ENCODE measurements around the gene TMPRSS15.

Gene TMPRSS15

GRCh38 chr21:18252256-18252655, 151.3 kb downstream of the TMPRSS15 start:
- Histone ChIP-seq H3K9me3 (ENCODE audit: insufficient read depth, low read length) (no peaks in the 10 kb centered on the region), H3K27ac (ENCODE audit: low read length) (no peak overlapping the region), H3K9ac (ENCODE audit: low read length) (no peak overlapping the region), H4K20me1 (ENCODE audit: insufficient read depth, low read length) (no peaks in the 10 kb centered on the region), H3K4me3 (ENCODE audit: low read length) (no peak overlapping the region), H3K79me2 (ENCODE audit: low read length) (no peaks in the 10 kb centered on the region), H3K4me1 (ENCODE audit: low read length) (no peaks in the 10 kb centered on the region), H3K4me2 (ENCODE audit: low read length) (no peak overlapping the region), H3K36me3 (replicated peaks; ENCODE audit: low read depth, low read length) (no peaks in the 10 kb centered on the region), H3K27me3 (ENCODE audit: low read depth, low read length) (no peaks in the 10 kb centered on the region), H2AFZ (ENCODE audit: low read depth, low read length) (no peak overlapping the region)
- TF ChIP-seq EZH2phosphoT487 (IDR thresholded peaks at IDR 0.05; ENCODE audit: low read depth): no peak
- no peak for TF ChIP-seq CTCF (IDR thresholded peaks at IDR 0.05; ENCODE audit: low read depth, low read length)

GRCh38 chr21:18251065-18251464, 152.5 kb downstream of the TMPRSS15 start:
- H3K27ac ChIP-seq (ENCODE audit: low read length): no peak overlapping the region
- H3K9me3 ChIP-seq (ENCODE audit: insufficient read depth, low read length): no peaks in the 10 kb centered on the region
- no peak overlapping the region for H3K4me2 ChIP-seq (ENCODE audit: low read length)
- H4K20me1 ChIP-seq (ENCODE audit: insufficient read depth, low read length): no peaks in the 10 kb centered on the region
- H2AFZ ChIP-seq (ENCODE audit: low read depth, low read length): no peak overlapping the region
- TF ChIP-seq EZH2phosphoT487 (IDR thresholded peaks at IDR 0.05; ENCODE audit: low read depth) (no peak), CTCF (IDR thresholded peaks at IDR 0.05; ENCODE audit: low read depth, low read length) (no peak)
- no peaks in the 10 kb centered on the region for H3K4me1 ChIP-seq (ENCODE audit: low read length)
- H3K4me3 ChIP-seq (ENCODE audit: low read length): no peak overlapping the region
- no peak overlapping the region for H3K9ac ChIP-seq (ENCODE audit: low read length)
- H3K36me3 ChIP-seq (replicated peaks; ENCODE audit: low read depth, low read length): no peaks in the 10 kb centered on the region
- H3K27me3 ChIP-seq (ENCODE audit: low read depth, low read length): no peaks in the 10 kb centered on the region
- no peaks in the 10 kb centered on the region for H3K79me2 ChIP-seq (ENCODE audit: low read length)

DNA sequence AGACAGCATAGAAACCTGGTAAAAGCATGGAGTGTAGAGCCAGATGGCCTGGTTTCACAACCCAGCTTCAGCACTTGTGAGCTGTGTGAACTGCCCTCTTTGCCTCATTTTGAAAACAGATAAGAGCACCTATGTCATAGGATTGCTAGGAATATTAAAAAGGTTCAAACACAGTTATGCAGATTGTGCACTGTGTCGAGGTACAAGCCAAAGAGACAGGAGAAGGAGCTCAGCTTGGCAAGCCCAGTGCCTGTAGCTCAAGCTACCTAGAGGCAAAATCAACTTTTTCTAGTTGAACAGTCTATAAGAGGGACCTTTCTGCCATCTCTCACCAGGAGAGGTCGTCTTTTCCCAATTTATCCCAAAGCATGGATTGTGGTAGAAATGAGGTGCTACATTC, 153.9 kb downstream of the TMPRSS15 start:
- Histone ChIP-seq H3K4me3 (ENCODE audit: low read length) (no peak overlapping the region), H3K36me3 (replicated peaks; ENCODE audit: low read depth, low read length) (no peaks in the 10 kb centered on the region), H2AFZ (ENCODE audit: low read depth, low read length) (no peak overlapping the region), H3K27ac (ENCODE audit: low read length) (no peak overlapping the region), H3K4me1 (ENCODE audit: low read length) (no peaks in the 10 kb centered on the region), H3K79me2 (ENCODE audit: low read length) (no peaks in the 10 kb centered on the region), H3K9ac (ENCODE audit: low read length) (no peak overlapping the region), H3K27me3 (ENCODE audit: low read depth, low read length) (no peaks in the 10 kb centered on the region), H4K20me1 (ENCODE audit: insufficient read depth, low read length) (no peaks in the 10 kb centered on the region), H3K4me2 (ENCODE audit: low read length) (no peak overlapping the region), H3K9me3 (ENCODE audit: insufficient read depth, low read length) (no peaks in the 10 kb centered on the region)
- TF ChIP-seq CTCF (IDR thresholded peaks at IDR 0.05; ENCODE audit: low read depth, low read length): 0 out of 2 replicates have a peak, but pooled peaks have one; percentile 9
- no peak for TF ChIP-seq EZH2phosphoT487 (IDR thresholded peaks at IDR 0.05; ENCODE audit: low read depth)

- no peak overlapping the region for H3K27ac ChIP-seq (ENCODE audit: low read length)
- no peak for TF ChIP-seq CTCF (IDR thresholded peaks at IDR 0.05; ENCODE audit: low read depth, low read length)
- no peak for TF ChIP-seq EZH2phosphoT487 (IDR thresholded peaks at IDR 0.05; ENCODE audit: low read depth)
- H3K36me3 ChIP-seq (replicated peaks; ENCODE audit: low read depth, low read length): no peaks in the 10 kb centered on the region
- no peak overlapping the region for H2AFZ ChIP-seq (ENCODE audit: low read depth, low read length)
- H3K27me3 ChIP-seq (ENCODE audit: low read depth, low read length): no peaks in the 10 kb centered on the region
- H3K79me2 ChIP-seq (ENCODE audit: low read length): no peaks in the 10 kb centered on the region
- H3K9me3 ChIP-seq (ENCODE audit: insufficient read depth, low read length): no peaks in the 10 kb centered on the region
- no peak overlapping the region for H3K9ac ChIP-seq (ENCODE audit: low read length)
- H4K20me1 ChIP-seq (ENCODE audit: insufficient read depth, low read length): no peaks in the 10 kb centered on the region
- no peak overlapping the region for H3K4me3 ChIP-seq (ENCODE audit: low read length)
- H3K4me2 ChIP-seq (ENCODE audit: low read length): no peak overlapping the region
- H3K4me1 ChIP-seq (ENCODE audit: low read length): no peaks in the 10 kb centered on the region
These were observed 155.4 kb downstream of the TMPRSS15 start for GRCh38 chr21:18248171-18248570.
